GM23248 (cell line): ENCODE measurements around the gene NDUFA13. TPM values are rescaled to one million over a fixed set of nuclear protein-coding genes. Genes with fewer than 3 reads are reported as not detected.

Experiments
- DNase-seq: peaks from one replicate; pipeline ENCODE4 v3.0.0-alpha.2; 2015
- H2AFZ ChIP-seq: fragments of 200-600 bp; sonication (generic); 2 replicates; pipeline ENCODE4 v1.6.1; 2016; ENCODE audit warnings: antibody characterized with exemption
- H3F3A ChIP-seq: fragments of 200-600 bp; sonication (generic); 2 replicates; pipeline ENCODE4 v1.6.1; 2016; ENCODE audit warnings: mild to moderate bottlenecking, antibody characterized with exemption, mixed run types; ENCODE audit not compliant: insufficient read depth
- H3K27ac ChIP-seq: fragments of 200-600 bp; sonication (generic); 2 replicates; pipeline ENCODE4 v1.5.1; 2016; ENCODE audit warnings: mild to moderate bottlenecking
- H3K27me3 ChIP-seq: fragments of 200-600 bp; sonication (generic); replicated peaks from 2 replicates; pipeline ENCODE4 v1.6.1; 2016; ENCODE audit warnings: mild to moderate bottlenecking; ENCODE audit not compliant: insufficient read depth
- H3K36me3 ChIP-seq: fragments of 200-600 bp; sonication (generic); 2 replicates; pipeline ENCODE4 v1.6.1; 2016; ENCODE audit warnings: low read depth, mild to moderate bottlenecking
- H3K4me1 ChIP-seq: fragments of 200-600 bp; sonication (generic); 2 replicates; pipeline ENCODE4 v1.6.1; 2016; ENCODE audit warnings: mild to moderate bottlenecking; ENCODE audit not compliant: insufficient read depth
- H3K4me2 ChIP-seq: fragments of 200-600 bp; sonication (generic); one replicate; pipeline ENCODE4 v1.6.1; 2016; ENCODE audit warnings: mild to moderate bottlenecking; ENCODE audit not compliant: unreplicated experiment
- H3K4me3 ChIP-seq: fragments of 200-600 bp; sonication (generic); 2 replicates; pipeline ENCODE4 v1.5.1; 2016; ENCODE audit warnings: mild to moderate bottlenecking
- H3K79me2 ChIP-seq: fragments of 200-600 bp; sonication (generic); 2 replicates; pipeline ENCODE4 v1.6.1; 2016; ENCODE audit warnings: mild to moderate bottlenecking; ENCODE audit not compliant: insufficient read depth
- H3K9ac ChIP-seq: fragments of 200-600 bp; sonication (generic); 2 replicates; pipeline ENCODE4 v1.6.1; 2016; ENCODE audit warnings: mild to moderate bottlenecking
- H3K9me2 ChIP-seq: fragments of 200-600 bp; sonication (generic); 2 replicates; pipeline ENCODE4 v1.6.1; 2016; ENCODE audit warnings: mixed run types, mild to moderate bottlenecking, moderate library complexity; ENCODE audit not compliant: insufficient read depth
- H3K9me3 ChIP-seq: fragments of 200-600 bp; sonication (generic); one replicate; pipeline ENCODE4 v1.6.1; 2017; ENCODE audit warnings: low read depth
- H4K20me1 ChIP-seq: fragments of 200-600 bp; sonication (generic); 2 replicates; pipeline ENCODE4 v1.6.0; 2016; ENCODE audit not compliant: insufficient read depth
- EZH2 ChIP-seq: fragments of 200-600 bp; sonication (generic); IDR thresholded peaks from 2 replicates; pipeline ENCODE4 v1.6.1; 2018; ENCODE audit warnings: antibody characterized with exemption, mild to moderate bottlenecking; ENCODE audit not compliant: insufficient read depth, poor library complexity, severe bottlenecking
- EZH2phosphoT487 ChIP-seq: fragments of 200-600 bp; sonication (generic); IDR thresholded peaks from 2 replicates; pipeline ENCODE4 v1.6.1; 2018; ENCODE audit warnings: antibody characterized with exemption, moderate library complexity, mild to moderate bottlenecking, low read depth; ENCODE audit not compliant: insufficient read depth
- WGBS, 2 experiments: methylation state at CpG; one replicate each; pipeline ENCODE4 v1.1.6; 2015 to 2017; ENCODE audit warnings: low lambda C conversion rate in 2 of 2, low coverage in 1 of 2; ENCODE audit errors: missing lambda C conversion rate in 2 of 2; 5-methylcytosine and 5-hydroxymethylcytosine counted together
- in situ Hi-C: fragments of 300-500 bp; cut with MboI; formaldehyde crosslinking; loops from 2 replicates; pipeline ENCODE4 v1.15.0; 2020
- polyA plus RNA-seq: library from polyadenylated mRNA; unstranded; fragments of >200 nt; fragmentation: Nextera tagmentation; extraction: Ambion mirVana; gene quantifications from 2 replicates; pipeline ENCODE4 v1.2.1, GENCODE V29; 2016
- total RNA-seq: library from RNA; depleted of rRNA; stranded (reverse); fragments of >200 nt; shearing (Covaris generic); gene quantifications from 2 replicates; pipeline ENCODE4 v1.2.3, GENCODE V29; 2014

NDUFA13 gene
- total and polyA plus RNA-seq, 2 experiments from 2014 or later: 92.4 to 466 TPM

DNA sequence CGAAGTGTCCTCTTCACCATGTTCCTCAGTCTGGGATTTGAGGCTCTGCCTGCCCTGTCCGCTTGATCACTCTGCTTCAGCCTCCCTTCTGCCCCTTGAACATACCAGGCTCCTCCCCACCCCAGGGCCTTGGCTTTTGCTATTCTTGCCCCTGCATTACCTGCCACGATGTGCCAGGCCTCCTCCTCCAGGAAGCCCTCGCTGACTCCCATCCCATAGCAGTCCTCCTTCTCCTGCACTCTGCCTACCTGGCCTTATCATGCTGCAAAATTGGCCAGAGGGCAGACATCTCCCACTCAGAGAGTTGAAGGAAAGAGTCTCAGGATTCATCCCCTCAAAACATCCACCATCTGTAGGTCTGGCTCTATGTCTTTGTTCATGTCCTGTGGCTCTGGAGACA, 14.9 kb downstream of the NDUFA13 start:
- H3K4me1 ChIP-seq: peaks cover 3% of the 10 kb centered on the region; the same call in 1 of the 2 replicates
- no peaks in the 10 kb centered on the region for H3K79me2 ChIP-seq
- H3K4me2 ChIP-seq: no peak overlapping the region
- no peaks in the 10 kb centered on the region for H3K36me3 ChIP-seq
- in situ Hi-C loops: loop anchor here (25.0 kb wide), 2 partner anchors 406 to 706 kb away; no protein-coding TSS in a partner anchor
- no peaks in the 10 kb centered on the region for H3K9me3 ChIP-seq
- H4K20me1 ChIP-seq: no peaks in the 10 kb centered on the region
- no peak overlapping the region for H2AFZ ChIP-seq
- H3K4me3 ChIP-seq: no peak overlapping the region
- H3K9me2 ChIP-seq: no peaks in the 10 kb centered on the region
- peaks cover 12% of the 10 kb centered on the region for H3F3A ChIP-seq
- TF ChIP-seq EZH2 (no peak), EZH2phosphoT487 (no peak)
- no peaks in the 10 kb centered on the region for H3K27me3 ChIP-seq
- no peak overlapping the region for H3K9ac ChIP-seq
- no peak overlapping the region for H3K27ac ChIP-seq
- WGBS, 2 experiments: 74 to 75% methylated on average over 4 of the region's 4 CpGs
- DNase-seq: no peak

DNA sequence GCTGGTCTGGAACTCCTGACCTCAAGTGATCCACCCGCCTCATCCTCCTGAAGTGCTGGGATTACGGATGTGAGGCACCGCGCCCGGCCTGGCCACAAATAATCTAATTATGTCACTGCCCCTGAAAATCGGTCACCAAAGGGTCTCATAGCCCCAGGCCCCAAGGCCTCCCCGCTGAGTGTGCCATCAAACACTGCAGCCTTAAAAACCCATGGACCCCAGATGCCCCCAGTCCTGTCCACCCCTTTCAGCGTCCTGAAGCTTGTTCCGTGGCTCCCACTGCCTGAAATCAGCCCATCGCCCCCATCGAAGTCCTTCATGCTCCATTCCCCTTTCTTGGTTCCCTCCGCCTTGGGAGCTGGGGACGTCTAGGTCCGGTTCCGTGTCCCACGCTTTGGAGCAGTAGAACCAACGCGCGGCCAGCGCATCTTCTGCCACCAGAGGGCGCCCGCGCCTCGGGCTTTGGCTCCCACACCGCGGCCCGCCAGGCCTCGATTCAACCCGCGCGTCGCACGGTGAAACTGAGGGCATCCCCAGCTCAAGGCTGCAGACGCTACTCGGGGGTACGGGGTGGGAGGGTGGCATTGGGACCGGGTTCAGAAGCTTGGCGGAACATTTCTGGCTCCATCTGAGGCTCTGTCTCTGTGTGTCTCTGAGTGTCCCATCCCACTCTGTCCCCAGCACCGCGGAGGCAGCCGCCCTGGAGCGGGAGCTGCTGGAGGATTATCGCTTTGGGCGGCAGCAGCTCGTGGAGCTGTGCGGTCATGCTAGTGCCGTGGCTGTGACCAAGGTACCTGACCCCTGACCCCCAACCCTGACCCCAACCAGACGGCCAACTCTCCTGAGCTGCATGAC, 16.2 kb downstream of the NDUFA13 start:
- no peak overlapping the region for H3K4me2 ChIP-seq
- no peak overlapping the region for H3K27ac ChIP-seq
- H3K36me3 ChIP-seq: no peaks in the 10 kb centered on the region
- H3K27me3 ChIP-seq: no peaks in the 10 kb centered on the region
- 23 to 26% methylated on average over 25 to 45 of the region's 48 CpGs for WGBS, 2 experiments
- no peak overlapping the region for H3K9ac ChIP-seq
- no peaks in the 10 kb centered on the region for H3K9me2 ChIP-seq
- DNase-seq: peak; percentile 86
- in situ Hi-C loops: loop anchor here (25.0 kb wide), 2 partner anchors 405 to 705 kb away; no protein-coding TSS in a partner anchor
- H3K9me3 ChIP-seq: no peaks in the 10 kb centered on the region
- H3F3A ChIP-seq: peaks cover 12% of the 10 kb centered on the region
- H2AFZ ChIP-seq: no peak overlapping the region
- peaks cover 3% of the 10 kb centered on the region; the same call in 1 of the 2 replicates for H3K4me1 ChIP-seq
- no peak for TF ChIP-seq EZH2phosphoT487
- no peak for TF ChIP-seq EZH2
- H3K4me3 ChIP-seq: no peak overlapping the region
- no peaks in the 10 kb centered on the region for H4K20me1 ChIP-seq
- H3K79me2 ChIP-seq: no peaks in the 10 kb centered on the region

DNA sequence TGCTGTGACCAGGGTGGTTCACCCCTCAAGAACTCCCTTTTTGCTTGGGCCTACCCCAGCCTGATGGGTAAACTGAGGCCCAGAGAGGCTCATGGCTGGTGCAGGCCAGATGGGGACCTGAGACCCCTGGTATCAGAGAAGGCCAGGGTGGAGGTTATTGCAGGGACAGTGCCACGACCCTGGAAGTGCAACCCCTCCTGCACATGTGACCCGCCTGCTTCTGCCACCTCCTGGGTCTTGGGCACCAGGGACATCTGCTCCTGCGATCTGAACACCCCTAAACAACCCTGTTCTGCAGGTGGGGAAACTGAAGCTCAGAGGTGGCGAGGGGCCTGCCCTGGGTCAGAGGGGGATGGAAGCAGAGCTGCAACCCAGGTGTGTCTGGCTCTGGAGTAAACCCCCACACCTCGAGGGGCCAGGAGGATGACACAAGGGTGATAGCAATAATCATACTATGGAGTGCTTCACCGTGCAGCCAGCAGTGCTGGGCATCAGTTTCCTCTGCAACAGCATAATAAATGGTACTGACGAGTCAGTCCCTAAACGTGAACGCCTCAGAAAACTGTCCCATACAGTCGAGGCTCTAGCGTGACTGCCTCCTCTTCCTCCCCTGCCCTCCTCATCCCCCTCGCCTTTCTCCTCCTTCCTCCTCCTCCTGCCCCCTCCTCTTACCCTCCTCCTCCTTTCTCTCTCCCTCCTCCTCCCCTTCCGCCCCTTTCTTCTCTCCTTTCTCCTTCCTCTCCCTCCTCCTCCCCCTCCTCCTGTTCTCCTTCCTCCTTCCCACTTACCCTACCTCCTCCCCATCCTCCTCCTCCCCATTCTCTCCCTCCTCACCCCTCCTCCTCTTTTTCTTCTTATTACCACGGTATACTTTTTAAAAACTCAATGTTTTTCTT, 17.0 kb downstream of the NDUFA13 start:
- Histone ChIP-seq H4K20me1 (no peaks in the 10 kb centered on the region), H3K79me2 (no peaks in the 10 kb centered on the region), H3K9me3 (no peaks in the 10 kb centered on the region), H3K9me2 (no peaks in the 10 kb centered on the region), H3K4me2 (no peak overlapping the region), H3K27ac (no peak overlapping the region), H3K27me3 (no peaks in the 10 kb centered on the region), H3K36me3 (no peaks in the 10 kb centered on the region), H3K4me1 (peaks cover 3% of the 10 kb centered on the region; the same call in 1 of the 2 replicates), H3K4me3 (no peak overlapping the region), H2AFZ (no peak overlapping the region), H3K9ac (no peak overlapping the region), H3F3A (peaks cover 12% of the 10 kb centered on the region)
- in situ Hi-C loops: loop anchor here (25.0 kb wide), 2 partner anchors 404 to 704 kb away; no protein-coding TSS in a partner anchor
- 80 to 84% methylated on average over 10 to 14 of the region's 14 CpGs for WGBS, 2 experiments
- no peak for TF ChIP-seq EZH2
- no peak for TF ChIP-seq EZH2phosphoT487
- DNase-seq: no peak

DNA sequence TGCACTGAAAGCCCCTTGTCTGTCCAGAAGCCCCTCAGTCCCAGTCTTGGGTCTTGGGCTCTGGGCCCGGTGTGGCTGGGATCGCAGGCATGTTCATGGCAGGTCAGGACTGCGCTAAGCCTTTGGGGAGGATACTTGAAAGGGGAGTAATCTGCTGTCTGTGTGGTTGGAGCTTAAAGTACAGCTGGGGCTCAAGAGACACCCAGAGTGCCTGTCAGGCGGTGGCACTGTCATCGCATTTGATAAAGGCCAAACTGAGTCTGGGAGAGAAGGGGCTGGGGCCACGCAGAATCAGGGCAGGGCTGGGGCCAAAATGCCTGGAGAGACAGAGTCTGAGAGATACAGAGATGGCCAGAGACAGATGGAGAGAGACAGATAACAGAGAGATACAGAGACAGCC, 17.8 kb downstream of the NDUFA13 start:
- in situ Hi-C loops: loop anchor here (25.0 kb wide), 2 partner anchors 403 to 703 kb away; no protein-coding TSS in a partner anchor

More for the DNA sequence above, 17.8 kb downstream of the NDUFA13 start:
- Histone ChIP-seq H3K9ac (no peak overlapping the region), H3K4me1 (peaks cover 3% of the 10 kb centered on the region; the same call in 1 of the 2 replicates), H3K27me3 (no peaks in the 10 kb centered on the region), H2AFZ (no peak overlapping the region), H3F3A (peaks cover 12% of the 10 kb centered on the region), H3K4me2 (no peak overlapping the region), H4K20me1 (no peaks in the 10 kb centered on the region), H3K36me3 (no peaks in the 10 kb centered on the region), H3K79me2 (no peaks in the 10 kb centered on the region), H3K9me3 (no peaks in the 10 kb centered on the region), H3K4me3 (no peak overlapping the region), H3K9me2 (no peaks in the 10 kb centered on the region), H3K27ac (no peak overlapping the region)
- DNase-seq: no peak
- TF ChIP-seq EZH2 (no peak), EZH2phosphoT487 (no peak)
- WGBS, 2 experiments: 76 to 83% methylated on average over 6 of the region's 6 CpGs
